ENCODE results near the gene ANAPC10.

DNA sequence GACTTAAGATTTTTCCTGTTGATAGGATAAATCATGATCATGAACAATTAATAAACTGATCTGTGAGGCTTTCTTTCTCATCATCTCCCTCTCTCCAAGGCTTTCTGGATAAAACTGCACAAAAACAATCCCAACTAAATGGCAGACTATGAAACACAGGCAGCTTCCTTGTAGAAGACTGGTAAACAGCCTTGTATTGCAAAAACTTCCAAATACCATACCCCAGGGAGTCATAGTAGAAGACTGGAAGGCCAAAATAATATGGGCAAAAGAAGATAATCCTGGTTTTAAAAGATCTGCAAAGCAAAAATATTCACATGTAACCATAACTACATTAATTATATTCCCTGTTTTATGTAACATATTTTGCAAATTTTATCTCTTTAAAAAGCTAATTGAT lies 113.0 kb downstream of the ANAPC10 start:
- TF ChIP-seq, protein P1, sequence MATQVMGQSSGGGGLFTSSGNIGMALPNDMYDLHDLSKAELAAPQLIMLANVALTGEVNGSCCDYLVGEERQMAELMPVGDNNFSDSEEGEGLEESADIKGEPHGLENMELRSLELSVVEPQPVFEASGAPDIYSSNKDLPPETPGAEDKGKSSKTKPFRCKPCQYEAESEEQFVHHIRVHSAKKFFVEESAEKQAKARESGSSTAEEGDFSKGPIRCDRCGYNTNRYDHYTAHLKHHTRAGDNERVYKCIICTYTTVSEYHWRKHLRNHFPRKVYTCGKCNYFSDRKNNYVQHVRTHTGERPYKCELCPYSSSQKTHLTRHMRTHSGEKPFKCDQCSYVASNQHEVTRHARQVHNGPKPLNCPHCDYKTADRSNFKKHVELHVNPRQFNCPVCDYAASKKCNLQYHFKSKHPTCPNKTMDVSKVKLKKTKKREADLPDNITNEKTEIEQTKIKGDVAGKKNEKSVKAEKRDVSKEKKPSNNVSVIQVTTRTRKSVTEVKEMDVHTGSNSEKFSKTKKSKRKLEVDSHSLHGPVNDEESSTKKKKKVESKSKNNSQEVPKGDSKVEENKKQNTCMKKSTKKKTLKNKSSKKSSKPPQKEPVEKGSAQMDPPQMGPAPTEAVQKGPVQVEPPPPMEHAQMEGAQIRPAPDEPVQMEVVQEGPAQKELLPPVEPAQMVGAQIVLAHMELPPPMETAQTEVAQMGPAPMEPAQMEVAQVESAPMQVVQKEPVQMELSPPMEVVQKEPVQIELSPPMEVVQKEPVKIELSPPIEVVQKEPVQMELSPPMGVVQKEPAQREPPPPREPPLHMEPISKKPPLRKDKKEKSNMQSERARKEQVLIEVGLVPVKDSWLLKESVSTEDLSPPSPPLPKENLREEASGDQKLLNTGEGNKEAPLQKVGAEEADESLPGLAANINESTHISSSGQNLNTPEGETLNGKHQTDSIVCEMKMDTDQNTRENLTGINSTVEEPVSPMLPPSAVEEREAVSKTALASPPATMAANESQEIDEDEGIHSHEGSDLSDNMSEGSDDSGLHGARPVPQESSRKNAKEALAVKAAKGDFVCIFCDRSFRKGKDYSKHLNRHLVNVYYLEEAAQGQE (IDR thresholded peaks at IDR 0.05; ENCODE audit: insufficient read depth in 1 of 2, low read depth in 2 of 2, low read length in 2 of 2): no peak
- TF ChIP-seq SIN3A (IDR thresholded peaks at IDR 0.05; ENCODE audit: borderline replicate concordance, insufficient read depth, low read length) (no peak), POLR2AphosphoS5 (IDR thresholded peaks at IDR 0.05; ENCODE audit: low read depth, low read length) (no peak)
